SK-N-SH (cell line): ENCODE results near the gene MARCHF11. TPM values are rescaled to one million over a fixed set of nuclear protein-coding genes. Genes with fewer than 3 reads are reported as not detected.

Experiments
- CTCF ChIA-PET: fragments of 300-600, 350-600 bp; formaldehyde crosslinking; extraction: SDS; loops from one replicate; lab custom pipeline; 2021; lab: Yijun Ruan, JAX
- POLR2A ChIA-PET: fragments of 350-600 bp; sonication (Branson Sonifier 250); formaldehyde crosslinking; extraction: SDS; loops from one replicate; lab custom pipeline; 2020; ENCODE audit warnings: antibody characterized with exemption, inconsistent platforms; lab: Yijun Ruan, JAX
- DNase-seq: peaks from one replicate; pipeline ENCODE4 v3.0.0; 2012
- H2AFZ ChIP-seq: fragments of 200-600 bp; sonication (generic); 2 replicates; pipeline ENCODE4 v1.8.1; 2016; ENCODE audit warnings: antibody characterized with exemption, mild to moderate bottlenecking, low read depth
- H3F3A ChIP-seq: fragments of 200-600 bp; sonication (generic); replicated peaks from 2 replicates; pipeline ENCODE3; 2016; ENCODE audit warnings: antibody characterized with exemption, mild to moderate bottlenecking; ENCODE audit not compliant: insufficient read depth
- H3K27ac ChIP-seq, 2 experiments: fragments of 200-500 bp in 1 of 2; fragments of 200-600 bp in 1 of 2; sonication (Bioruptor generic) in 1 of 2; sonication (generic), shearing (Covaris generic) in 1 of 2; 2 replicates each; pipeline versions ENCODE4 v1.5.1 to v1.6.1; 2014 to 2016; ENCODE audit warnings: low read depth in 2 of 2, inconsistent platforms in 1 of 2, low read length in 1 of 2, mild to moderate bottlenecking in 1 of 2, mixed read lengths in 1 of 2
- H3K27me3 ChIP-seq: fragments of 200-600 bp; sonication (generic), shearing (Covaris generic); 2 replicates; pipeline ENCODE4 v1.6.1; 2016; ENCODE audit warnings: mixed run types; ENCODE audit not compliant: insufficient read depth
- H3K36me3 ChIP-seq, 2 experiments: fragments of 200-500 bp in 1 of 2; fragments of 200-600 bp in 1 of 2; sonication (Bioruptor generic) in 1 of 2; sonication (generic) in 1 of 2; replicated peaks in 1 of 2; 2 replicates each; pipeline versions ENCODE3 to v1.5.1; 2014 to 2016; ENCODE audit warnings: low read length in 1 of 2, mild to moderate bottlenecking in 1 of 2; ENCODE audit not compliant: insufficient read depth in 2 of 2, control insufficient read depth in 1 of 2
- H3K4me1 ChIP-seq, 2 experiments: fragments of 200-500 bp in 1 of 2; fragments of 200-600 bp in 1 of 2; sonication (Bioruptor generic) in 1 of 2; sonication (generic), shearing (Covaris generic) in 1 of 2; 2 replicates each; pipeline versions ENCODE4 v1.5.1 to v1.6.1; 2014 to 2016; ENCODE audit warnings: low read depth in 1 of 2, low read length in 1 of 2, mixed run types in 1 of 2; ENCODE audit not compliant: insufficient read depth in 2 of 2, control insufficient read depth in 1 of 2
- H3K4me2 ChIP-seq: fragments of 200-600 bp; sonication (generic), shearing (Covaris generic); 2 replicates; pipeline ENCODE4 v1.6.1; 2017; ENCODE audit warnings: mixed run types
- H3K4me3 ChIP-seq, 2 experiments: fragments of 200-500 bp in 1 of 2; fragments of 200-600 bp in 1 of 2; sonication (Bioruptor generic) in 1 of 2; sonication (generic), shearing (Covaris generic) in 1 of 2; 2 replicates each; pipeline versions ENCODE4 v1.5.1 to v1.8.1; 2014 to 2016; ENCODE audit warnings: low read depth in 2 of 2, inconsistent platforms in 1 of 2, low read length in 1 of 2, mild to moderate bottlenecking in 1 of 2, mixed read lengths in 1 of 2, moderate library complexity in 1 of 2
- H3K79me2 ChIP-seq: fragments of 200-600 bp; sonication (generic); 2 replicates; pipeline ENCODE4 v1.8.1; 2017; ENCODE audit warnings: mild to moderate bottlenecking; ENCODE audit not compliant: insufficient read depth
- H3K9ac ChIP-seq: fragments of 200-600 bp; sonication (generic); 2 replicates; pipeline ENCODE4 v1.6.1; 2017; ENCODE audit warnings: mixed run types
- H3K9me2 ChIP-seq: fragments of 200-600 bp; sonication (generic); 2 replicates; pipeline ENCODE4 v1.6.1; 2017; ENCODE audit warnings: mixed run types
- H3K9me3 ChIP-seq: fragments of 200-600 bp; sonication (generic); 2 replicates; pipeline ENCODE4 v1.6.1; 2017; ENCODE audit warnings: mixed run types, mild to moderate bottlenecking, moderate library complexity
- H4K20me1 ChIP-seq: fragments of 200-600 bp; sonication (generic); 2 replicates; pipeline ENCODE4 v1.6.1; 2017; ENCODE audit warnings: mild to moderate bottlenecking, mixed run types; ENCODE audit not compliant: insufficient read depth
- CTCF ChIP-seq: fragments of 200-600 bp; sonication (generic); IDR thresholded peaks from 2 replicates; pipeline ENCODE4 v1.6.1; 2017; ENCODE audit warnings: antibody characterized with exemption, mild to moderate bottlenecking, moderate library complexity
- EP300 ChIP-seq, 2 experiments: IDR thresholded peaks; 2 replicates each; pipeline versions ENCODE4 v1.4.0 to v1.6.1; 2012; ENCODE audit warnings: borderline replicate concordance in 1 of 2, low read depth in 1 of 2, low read length in 1 of 2
- FOSL2 ChIP-seq: IDR thresholded peaks from 2 replicates; pipeline ENCODE4 v1.4.0; 2012; ENCODE audit warnings: low read depth, mild to moderate bottlenecking, moderate library complexity, borderline replicate concordance
- GATA2 ChIP-seq: sonication (generic); formaldehyde crosslinking; IDR thresholded peaks from 2 replicates; pipeline ENCODE4 v1.5.0; 2020; ENCODE audit warnings: mild to moderate bottlenecking, missing genetic modification reagents
- RCOR1 ChIP-seq: fragments of 150-350 bp; IDR thresholded peaks from 2 replicates; pipeline ENCODE4 v1.6.1; 2017; ENCODE audit warnings: antibody characterized with exemption, low read length
- RXRA ChIP-seq: IDR thresholded peaks from 2 replicates; pipeline ENCODE4 v1.4.0; 2012; ENCODE audit warnings: low read depth, mild to moderate bottlenecking, borderline replicate concordance
- ZBTB33 ChIP-seq: IDR thresholded peaks from 2 replicates; pipeline ENCODE4 v1.4.0; 2012; ENCODE audit warnings: low read depth, borderline replicate concordance
- WGBS: methylation state at CpG from one replicate; pipeline ENCODE4 v1.1.6; 2017; ENCODE audit warnings: low lambda C conversion rate; 5-methylcytosine and 5-hydroxymethylcytosine counted together
- polyA plus RNA-seq, 3 experiments: library from polyadenylated mRNA; depleted of rRNA; stranded (reverse); fragments of >200 nt; gene quantifications; 2 replicates each; pipeline ENCODE4 v1.2.3, GENCODE V29; 2012

Gene MARCHF11
- polyA plus RNA-seq, 1 of the 3 experiments (the other 2 are of a cell fraction), result 1.7 TPM

- POLR2A ChIA-PET, result no interaction called here
- DNase-seq, result no peak
- CTCF ChIA-PET, result interaction anchor here (0.8 kb wide), 1 partner anchor 120 kb away, joined by 3 read pairs; no protein-coding TSS in a partner anchor
- no peaks in the 10 kb centered on the region for H3F3A ChIP-seq
- no peaks in the 10 kb centered on the region for H3K27me3 ChIP-seq
- H3K36me3 ChIP-seq, result no peaks in the 10 kb centered on the region
- no peaks in the 10 kb centered on the region for H3K9me2 ChIP-seq
- 31% methylated on average over 8 of the region's 8 CpGs for WGBS
- no peak for TF ChIP-seq GATA2 (CRISPR knock-in tag)
- TF ChIP-seq EP300 (IDR thresholded peaks at IDR 0.05; ENCODE audit: borderline replicate concordance in 1 of 2, low read depth in 1 of 2, low read length in 1 of 2), result peak in 1 of 2 experiments; percentile 57; a peak in 1 of 4 replicates
- peak; percentile 51; the same call in 1 of the 2 replicates for TF ChIP-seq RCOR1
- no peaks in the 10 kb centered on the region for H3K9me3 ChIP-seq
- no peaks in the 10 kb centered on the region for H4K20me1 ChIP-seq
- H3K4me3 ChIP-seq, result no peak overlapping the region
- H2AFZ ChIP-seq, result no peak overlapping the region
- no peaks in the 10 kb centered on the region for H3K79me2 ChIP-seq
- peak overlapping the region in 1 of 2 experiments; percentile 82; a peak in 2 of 4 replicates for H3K27ac ChIP-seq
- peaks cover 0 to 19% of the 10 kb centered on the region in 2 experiments; a peak in 2 of 4 replicates for H3K4me1 ChIP-seq
- H3K9ac ChIP-seq, result no peak overlapping the region
- H3K4me2 ChIP-seq, result no peak overlapping the region
Observed at GRCh38 chr5:16034319-16035001, 145.1 kb downstream of the MARCHF11 start.

- H3K9me2 ChIP-seq, result no peaks in the 10 kb centered on the region
- 54% methylated on average over 4 of the region's 4 CpGs for WGBS
- no peak overlapping the region for H3K9ac ChIP-seq
- TF ChIP-seq FOSL2 (no peak), ZBTB33 (no peak), CTCF (no peak), RXRA (no peak), GATA2 (CRISPR knock-in tag) (0 out of 2 replicates have a peak, but pooled peaks have one; percentile 9)
- peak overlapping the region in 1 of 2 experiments; percentile 82; a peak in 2 of 4 replicates for H3K27ac ChIP-seq
- POLR2A ChIA-PET, result no interaction called here
- H3K27me3 ChIP-seq, result no peaks in the 10 kb centered on the region
- no peak overlapping the region for H3K4me2 ChIP-seq
- no peaks in the 10 kb centered on the region for H3K9me3 ChIP-seq
- H4K20me1 ChIP-seq, result no peaks in the 10 kb centered on the region
- no peaks in the 10 kb centered on the region for H3F3A ChIP-seq
- DNase-seq, result no peak
- H3K36me3 ChIP-seq, result no peaks in the 10 kb centered on the region
- H3K79me2 ChIP-seq, result no peaks in the 10 kb centered on the region
- peaks cover 0 to 13% of the 10 kb centered on the region in 2 experiments; a peak in 2 of 4 replicates for H3K4me1 ChIP-seq
- no peak overlapping the region for H2AFZ ChIP-seq
- CTCF ChIA-PET, result interaction anchor here (0.8 to 1.5 kb wide), 2 partner anchors 31 to 121 kb away, joined by 3 read pairs; no protein-coding TSS in a partner anchor
- H3K4me3 ChIP-seq, result no peak overlapping the region
Observed at GRCh38 chr5:16033187-16033925, 146.2 kb downstream of the MARCHF11 start.
